ENCODE results near the gene PHACTR3.

PHACTR3 gene

GRCh38 chr20:59575216-59575615 is 29.1 kb upstream of the PHACTR3 start:
- no peaks in the 10 kb centered on the region for H3K4me1 ChIP-seq (ENCODE audit: control insufficient read depth, insufficient read depth, low read depth, low read length)
- H3K27ac ChIP-seq (ENCODE audit: low read length, poor library complexity, severe bottlenecking) = no peak overlapping the region
- no peaks in the 10 kb centered on the region for H3K36me3 ChIP-seq (ENCODE audit: control insufficient read depth in 1 of 2, insufficient read depth in 2 of 2, low read depth in 1 of 2, low read length in 2 of 2)
- H2BK15ac ChIP-seq (ENCODE audit: low read depth, poor library complexity, severe bottlenecking) = no peak overlapping the region
- H3K4me3 ChIP-seq (ENCODE audit: insufficient read depth in 1 of 2, low read depth in 1 of 2, low read length in 2 of 2) = no peak overlapping the region
- H4K91ac ChIP-seq (ENCODE audit: low read length) = no peak overlapping the region
- H3K4ac ChIP-seq (ENCODE audit: low read depth in 1 of 2, low read length in 2 of 2) = no peak overlapping the region
- no peak overlapping the region for H2AK5ac ChIP-seq (ENCODE audit: low read length, severe bottlenecking)
- no peak overlapping the region for H2AFZ ChIP-seq (ENCODE audit: low read depth, low read length)
- no peak overlapping the region for H2BK5ac ChIP-seq (ENCODE audit: low read depth, low read length, poor library complexity, severe bottlenecking)
- H3K9me3 ChIP-seq (ENCODE audit: control insufficient read depth, low read length) = no peaks in the 10 kb centered on the region
- DNase-seq = no peak
- no peak overlapping the region for H3K18ac ChIP-seq (ENCODE audit: low read depth in 1 of 2, low read length in 2 of 2)
- H3K27me3 ChIP-seq (ENCODE audit: control insufficient read depth in 1 of 2, insufficient read depth in 1 of 2, low read length in 2 of 2) = peaks cover 12 to 86% of the 10 kb centered on the region in 2 experiments
- H4K8ac ChIP-seq (ENCODE audit: low read length) = no peak overlapping the region
- H3K79me1 ChIP-seq (replicated peaks; ENCODE audit: low read length, poor library complexity, severe bottlenecking) = no peaks in the 10 kb centered on the region
- no peak overlapping the region for H2BK120ac ChIP-seq (ENCODE audit: low read depth, low read length)
- H2BK12ac ChIP-seq (ENCODE audit: low read length in 2 of 2) = no peak overlapping the region
- H3K14ac ChIP-seq (ENCODE audit: low read length in 2 of 2) = no peak overlapping the region
- H3K4me2 ChIP-seq (ENCODE audit: low read length, poor library complexity, severe bottlenecking) = no peak overlapping the region
- no peak overlapping the region for H3K23ac ChIP-seq (ENCODE audit: low read length in 2 of 2)
- no peak overlapping the region for H3K9ac ChIP-seq (ENCODE audit: low read length)
- 51% methylated on average over 5 of the region's 5 CpGs for WGBS

- Histone ChIP-seq H4K91ac (ENCODE audit: low read length) (no peak overlapping the region), H2BK5ac (ENCODE audit: low read depth, low read length, poor library complexity, severe bottlenecking) (no peak overlapping the region), H3K4me3 (ENCODE audit: insufficient read depth in 1 of 2, low read depth in 1 of 2, low read length in 2 of 2) (no peak overlapping the region), H3K4me2 (ENCODE audit: low read length, poor library complexity, severe bottlenecking) (no peak overlapping the region), H3K27me3 (ENCODE audit: control insufficient read depth in 1 of 2, insufficient read depth in 1 of 2, low read length in 2 of 2) (peaks cover 12 to 83% of the 10 kb centered on the region in 2 experiments), H3K79me1 (replicated peaks; ENCODE audit: low read length, poor library complexity, severe bottlenecking) (no peaks in the 10 kb centered on the region), H2AFZ (ENCODE audit: low read depth, low read length) (no peak overlapping the region), H3K23ac (ENCODE audit: low read length in 2 of 2) (no peak overlapping the region), H4K8ac (ENCODE audit: low read length) (no peak overlapping the region), H2BK120ac (ENCODE audit: low read depth, low read length) (no peak overlapping the region), H3K36me3 (ENCODE audit: control insufficient read depth in 1 of 2, insufficient read depth in 2 of 2, low read depth in 1 of 2, low read length in 2 of 2) (no peaks in the 10 kb centered on the region), H2BK15ac (ENCODE audit: low read depth, poor library complexity, severe bottlenecking) (no peak overlapping the region), H2AK5ac (ENCODE audit: low read length, severe bottlenecking) (no peak overlapping the region), H3K9ac (ENCODE audit: low read length) (no peak overlapping the region), H3K27ac (ENCODE audit: low read length, poor library complexity, severe bottlenecking) (no peak overlapping the region), H3K9me3 (ENCODE audit: control insufficient read depth, low read length) (no peaks in the 10 kb centered on the region), H3K14ac (ENCODE audit: low read length in 2 of 2) (no peak overlapping the region), H3K18ac (ENCODE audit: low read depth in 1 of 2, low read length in 2 of 2) (no peak overlapping the region), H2BK12ac (ENCODE audit: low read length in 2 of 2) (no peak overlapping the region), H3K4me1 (ENCODE audit: control insufficient read depth, insufficient read depth, low read depth, low read length) (no peaks in the 10 kb centered on the region), H3K4ac (ENCODE audit: low read depth in 1 of 2, low read length in 2 of 2) (no peak overlapping the region)
- WGBS = 78% methylated on average over 1 of the region's 1 CpG
- no peak for DNase-seq
These were observed 28.7 kb upstream of the PHACTR3 start for GRCh38 chr20:59575653-59576052.

- Histone ChIP-seq H3K4ac (ENCODE audit: low read depth in 1 of 2, low read length in 2 of 2) (no peak overlapping the region), H3K27ac (ENCODE audit: low read length, poor library complexity, severe bottlenecking) (no peak overlapping the region), H3K23ac (ENCODE audit: low read length in 2 of 2) (no peak overlapping the region), H2AFZ (ENCODE audit: low read depth, low read length) (no peak overlapping the region), H3K9me3 (ENCODE audit: control insufficient read depth, low read length) (no peaks in the 10 kb centered on the region), H2BK15ac (ENCODE audit: low read depth, poor library complexity, severe bottlenecking) (no peak overlapping the region), H4K8ac (ENCODE audit: low read length) (no peak overlapping the region), H2BK120ac (ENCODE audit: low read depth, low read length) (no peak overlapping the region), H2AK5ac (ENCODE audit: low read length, severe bottlenecking) (no peak overlapping the region), H3K79me1 (replicated peaks; ENCODE audit: low read length, poor library complexity, severe bottlenecking) (no peaks in the 10 kb centered on the region), H2BK5ac (ENCODE audit: low read depth, low read length, poor library complexity, severe bottlenecking) (no peak overlapping the region), H3K9ac (ENCODE audit: low read length) (no peak overlapping the region), H3K4me3 (ENCODE audit: insufficient read depth in 1 of 2, low read depth in 1 of 2, low read length in 2 of 2) (no peak overlapping the region), H3K4me2 (ENCODE audit: low read length, poor library complexity, severe bottlenecking) (no peak overlapping the region), H4K91ac (ENCODE audit: low read length) (no peak overlapping the region), H3K18ac (ENCODE audit: low read depth in 1 of 2, low read length in 2 of 2) (no peak overlapping the region), H3K14ac (ENCODE audit: low read length in 2 of 2) (no peak overlapping the region), H3K36me3 (ENCODE audit: control insufficient read depth in 1 of 2, insufficient read depth in 2 of 2, low read depth in 1 of 2, low read length in 2 of 2) (no peaks in the 10 kb centered on the region), H2BK12ac (ENCODE audit: low read length in 2 of 2) (no peak overlapping the region), H3K27me3 (ENCODE audit: control insufficient read depth in 1 of 2, insufficient read depth in 1 of 2, low read length in 2 of 2) (peaks cover 12 to 83% of the 10 kb centered on the region in 2 experiments), H3K4me1 (ENCODE audit: control insufficient read depth, insufficient read depth, low read depth, low read length) (no peaks in the 10 kb centered on the region)
- WGBS = 86% methylated on average over 16 of the region's 18 CpGs
- DNase-seq = no peak
These were observed 28.0 kb upstream of the PHACTR3 start for GRCh38 chr20:59576216-59576953.

GRCh38 chr20:59577037-59577808 is 27.1 kb upstream of the PHACTR3 start:
- peaks cover 12 to 87% of the 10 kb centered on the region in 2 experiments for H3K27me3 ChIP-seq (ENCODE audit: control insufficient read depth in 1 of 2, insufficient read depth in 1 of 2, low read length in 2 of 2)
- no peak for DNase-seq
- no peak overlapping the region for H3K27ac ChIP-seq (ENCODE audit: low read length, poor library complexity, severe bottlenecking)
- H2BK15ac ChIP-seq (ENCODE audit: low read depth, poor library complexity, severe bottlenecking) = no peak overlapping the region
- H3K79me1 ChIP-seq (replicated peaks; ENCODE audit: low read length, poor library complexity, severe bottlenecking) = no peaks in the 10 kb centered on the region
- H3K9me3 ChIP-seq (ENCODE audit: control insufficient read depth, low read length) = no peaks in the 10 kb centered on the region
- H3K36me3 ChIP-seq (ENCODE audit: control insufficient read depth in 1 of 2, insufficient read depth in 2 of 2, low read depth in 1 of 2, low read length in 2 of 2) = no peaks in the 10 kb centered on the region
- H4K8ac ChIP-seq (ENCODE audit: low read length) = no peak overlapping the region
- H3K14ac ChIP-seq (ENCODE audit: low read length in 2 of 2) = no peak overlapping the region
- no peak overlapping the region for H4K91ac ChIP-seq (ENCODE audit: low read length)
- H2BK120ac ChIP-seq (ENCODE audit: low read depth, low read length) = no peak overlapping the region
- no peak overlapping the region for H2AFZ ChIP-seq (ENCODE audit: low read depth, low read length)
- H2BK12ac ChIP-seq (ENCODE audit: low read length in 2 of 2) = no peak overlapping the region
- H3K9ac ChIP-seq (ENCODE audit: low read length) = no peak overlapping the region
- no peak overlapping the region for H3K23ac ChIP-seq (ENCODE audit: low read length in 2 of 2)
- no peak overlapping the region for H3K4me3 ChIP-seq (ENCODE audit: insufficient read depth in 1 of 2, low read depth in 1 of 2, low read length in 2 of 2)
- no peaks in the 10 kb centered on the region for H3K4me1 ChIP-seq (ENCODE audit: control insufficient read depth, insufficient read depth, low read depth, low read length)
- 66% methylated on average over 66 of the region's 95 CpGs for WGBS
- H3K4me2 ChIP-seq (ENCODE audit: low read length, poor library complexity, severe bottlenecking) = no peak overlapping the region
- H3K18ac ChIP-seq (ENCODE audit: low read depth in 1 of 2, low read length in 2 of 2) = no peak overlapping the region
- H2AK5ac ChIP-seq (ENCODE audit: low read length, severe bottlenecking) = no peak overlapping the region
- H2BK5ac ChIP-seq (ENCODE audit: low read depth, low read length, poor library complexity, severe bottlenecking) = no peak overlapping the region
- no peak overlapping the region for H3K4ac ChIP-seq (ENCODE audit: low read depth in 1 of 2, low read length in 2 of 2)
